Measurements from ENCODE around the gene FAM193A. TPM values are rescaled to one million over a fixed set of nuclear protein-coding genes. Genes with fewer than 3 reads are reported as not detected.

FAM193A gene
- polyA plus RNA-seq, 1 donor (not counting 4 experiments of a cell fraction or from before 2014, with no cell fraction given) = 3.6 TPM

GRCh38 chr4:2497931-2498330 is 38.5 kb upstream of the FAM193A start:
- no peak for FAIRE-seq
- Histone ChIP-seq H3K79me2 (ENCODE audit: control insufficient read depth, insufficient read depth, low read length) (peaks cover 37% of the 10 kb centered on the region), H3K9ac (ENCODE audit: control insufficient read depth, extremely low read depth, insufficient read depth, low read length) (no peak overlapping the region), H3K27me3 (ENCODE audit: control insufficient read depth, extremely low read depth, insufficient read depth, low read length) (no peaks in the 10 kb centered on the region), H2AFZ (ENCODE audit: control insufficient read depth, low read length) (no peak overlapping the region), H3K36me3 (ENCODE audit: control insufficient read depth in 2 of 2, extremely low read depth in 1 of 2, insufficient read depth in 2 of 2, low read length in 2 of 2) (peaks cover 37 to 40% of the 10 kb centered on the region in 2 experiments), H3K4me1 (ENCODE audit: control insufficient read depth, extremely low read depth, insufficient read depth, low read length) (no peaks in the 10 kb centered on the region), H3K9me1 (ENCODE audit: control insufficient read depth, extremely low read depth, insufficient read depth, low read length) (peaks cover 2% of the 10 kb centered on the region), H4K20me1 (ENCODE audit: control insufficient read depth, extremely low read depth, insufficient read depth, low read length) (peaks cover 2% of the 10 kb centered on the region), H3K27ac (ENCODE audit: control insufficient read depth, insufficient read depth, low read length) (no peak overlapping the region), H3K4me2 (ENCODE audit: control insufficient read depth, extremely low read depth, insufficient read depth, low read depth, low read length) (no peak overlapping the region), H3K4me3 (ENCODE audit: control insufficient read depth in 2 of 3, extremely low read depth in 1 of 3, insufficient read depth in 2 of 3, low read depth in 1 of 3, low read length in 3 of 3) (no peak overlapping the region), H3K9me3 (ENCODE audit: control insufficient read depth, low read depth, low read length) (no peaks in the 10 kb centered on the region)
- no peak for DNase-seq (ENCODE audit: low read depth, low spot score)
- dilution Hi-C loops (cut with MboI; ENCODE audit: extremely low pct_ligation_motif_present, low sequenced_read_pairs) = no loop called here
- TF ChIP-seq CTCF (optimal IDR thresholded peaks at IDR 0.05 in 1 of 3, IDR thresholded peaks at IDR 0.05 in 1 of 3, conservative IDR thresholded peaks at IDR 0.05 in 1 of 3; ENCODE audit: extremely low read depth in 1 of 3, insufficient read depth in 2 of 3, low read length in 3 of 3) = no peak
- no peak for TF ChIP-seq EZH2 (IDR thresholded peaks at IDR 0.05; ENCODE audit: low read length)

GRCh38 chr4:2500547-2500946 is 35.9 kb upstream of the FAM193A start:
- H3K36me3 ChIP-seq (ENCODE audit: control insufficient read depth in 2 of 2, extremely low read depth in 1 of 2, insufficient read depth in 2 of 2, low read length in 2 of 2) = peaks cover 41% of the 10 kb centered on the region in 2 experiments
- peaks cover 2% of the 10 kb centered on the region for H3K9me1 ChIP-seq (ENCODE audit: control insufficient read depth, extremely low read depth, insufficient read depth, low read length)
- no peaks in the 10 kb centered on the region for H3K9me3 ChIP-seq (ENCODE audit: control insufficient read depth, low read depth, low read length)
- dilution Hi-C loops (cut with MboI; ENCODE audit: extremely low pct_ligation_motif_present, low sequenced_read_pairs) = no loop called here
- no peak for DNase-seq (ENCODE audit: low read depth, low spot score)
- TF ChIP-seq CTCF (optimal IDR thresholded peaks at IDR 0.05 in 1 of 3, IDR thresholded peaks at IDR 0.05 in 1 of 3, conservative IDR thresholded peaks at IDR 0.05 in 1 of 3; ENCODE audit: extremely low read depth in 1 of 3, insufficient read depth in 2 of 3, low read length in 3 of 3) (no peak), EZH2 (IDR thresholded peaks at IDR 0.05; ENCODE audit: low read length) (no peak)
- no peak for FAIRE-seq
- H3K4me2 ChIP-seq (ENCODE audit: control insufficient read depth, extremely low read depth, insufficient read depth, low read depth, low read length) = no peak overlapping the region
- H3K79me2 ChIP-seq (ENCODE audit: control insufficient read depth, insufficient read depth, low read length) = peaks cover 34% of the 10 kb centered on the region
- no peak overlapping the region for H3K4me3 ChIP-seq (ENCODE audit: control insufficient read depth in 2 of 3, extremely low read depth in 1 of 3, insufficient read depth in 2 of 3, low read depth in 1 of 3, low read length in 3 of 3)
- peaks cover 2% of the 10 kb centered on the region for H4K20me1 ChIP-seq (ENCODE audit: control insufficient read depth, extremely low read depth, insufficient read depth, low read length)
- H3K27ac ChIP-seq (ENCODE audit: control insufficient read depth, insufficient read depth, low read length) = no peak overlapping the region
- no peak overlapping the region for H3K9ac ChIP-seq (ENCODE audit: control insufficient read depth, extremely low read depth, insufficient read depth, low read length)
- no peak overlapping the region for H2AFZ ChIP-seq (ENCODE audit: control insufficient read depth, low read length)
- no peaks in the 10 kb centered on the region for H3K27me3 ChIP-seq (ENCODE audit: control insufficient read depth, extremely low read depth, insufficient read depth, low read length)
- no peaks in the 10 kb centered on the region for H3K4me1 ChIP-seq (ENCODE audit: control insufficient read depth, extremely low read depth, insufficient read depth, low read length)
